DND-41 (cell line): ENCODE data around the gene DNAH10.

Experiments used
- ATAC-seq: fragments of 200-7000 bp; cut with Tn5 transposase; 3 replicates; pipeline ENCODE4 v1.9.1; 2021; ENCODE audit warnings: low read depth; ENCODE audit not compliant: insufficient read depth
- DNase-seq: peaks from one replicate; pipeline ENCODE4 v3.0.0-alpha.2; 2020
- H2AFZ ChIP-seq: 2 replicates; pipeline ENCODE4 v1.6.0; 2012; ENCODE audit warnings: low read depth, low read length
- H3K27ac ChIP-seq: 2 replicates; pipeline ENCODE4 v1.5.1; 2012; ENCODE audit warnings: low read length, inconsistent platforms
- H3K27me3 ChIP-seq: fragments of 200-600 bp; sonication (generic); 2 replicates; pipeline ENCODE4 v1.6.0; 2012; ENCODE audit warnings: low read length, mild to moderate bottlenecking, inconsistent platforms; ENCODE audit not compliant: insufficient read depth, poor library complexity
- H3K36me3 ChIP-seq: 2 replicates; pipeline ENCODE4 v1.5.1; 2012; ENCODE audit warnings: low read length, inconsistent platforms; ENCODE audit not compliant: insufficient read depth
- H3K4me1 ChIP-seq: 2 replicates; pipeline ENCODE4 v1.5.1; 2012; ENCODE audit warnings: mild to moderate bottlenecking, low read length; ENCODE audit not compliant: insufficient read depth
- H3K4me2 ChIP-seq: 2 replicates; pipeline ENCODE4 v1.6.0; 2012; ENCODE audit warnings: mild to moderate bottlenecking, moderate library complexity, low read length, inconsistent platforms; ENCODE audit not compliant: insufficient read depth
- H3K4me3 ChIP-seq, 2 experiments: fragments of 200-600 bp in 1 of 2; shearing (Covaris generic) in 1 of 2; 2 replicates each; pipeline ENCODE4 v1.5.1; 2012 to 2016; ENCODE audit warnings: inconsistent platforms in 2 of 2, low read length in 2 of 2, mild to moderate bottlenecking in 2 of 2, low read depth in 1 of 2, moderate library complexity in 1 of 2
- H3K79me2 ChIP-seq: 2 replicates; pipeline ENCODE4 v1.6.0; 2012; ENCODE audit warnings: low read length, inconsistent platforms; ENCODE audit not compliant: insufficient read depth
- H3K9ac ChIP-seq: 2 replicates; pipeline ENCODE4 v1.6.0; 2012; ENCODE audit warnings: low read depth, mild to moderate bottlenecking, inconsistent platforms, low read length, moderate library complexity
- H3K9me3 ChIP-seq: 2 replicates; pipeline ENCODE4 v1.5.1; 2012; ENCODE audit warnings: low read length, moderate library complexity, mild to moderate bottlenecking, inconsistent platforms; ENCODE audit not compliant: insufficient read depth, severe bottlenecking
- H4K20me1 ChIP-seq: 2 replicates; pipeline ENCODE4 v1.6.0; 2012; ENCODE audit warnings: low read length; ENCODE audit not compliant: insufficient read depth
- EZH2 ChIP-seq: IDR thresholded peaks from 3 replicates; pipeline ENCODE4 v1.6.1; 2012; ENCODE audit warnings: borderline replicate concordance, low read depth, mild to moderate bottlenecking, moderate library complexity, low read length, inconsistent platforms; ENCODE audit not compliant: severe bottlenecking
- TF ChIP-seq, protein P1 (sequence below): IDR thresholded peaks from 2 replicates; pipeline ENCODE4 v1.5.1; 2012; ENCODE audit warnings: borderline replicate concordance, low read length, moderate library complexity, mild to moderate bottlenecking; ENCODE audit not compliant: poor library complexity, severe bottlenecking; ENCODE audit errors: extremely low read depth

DNAH10 gene

DNA sequence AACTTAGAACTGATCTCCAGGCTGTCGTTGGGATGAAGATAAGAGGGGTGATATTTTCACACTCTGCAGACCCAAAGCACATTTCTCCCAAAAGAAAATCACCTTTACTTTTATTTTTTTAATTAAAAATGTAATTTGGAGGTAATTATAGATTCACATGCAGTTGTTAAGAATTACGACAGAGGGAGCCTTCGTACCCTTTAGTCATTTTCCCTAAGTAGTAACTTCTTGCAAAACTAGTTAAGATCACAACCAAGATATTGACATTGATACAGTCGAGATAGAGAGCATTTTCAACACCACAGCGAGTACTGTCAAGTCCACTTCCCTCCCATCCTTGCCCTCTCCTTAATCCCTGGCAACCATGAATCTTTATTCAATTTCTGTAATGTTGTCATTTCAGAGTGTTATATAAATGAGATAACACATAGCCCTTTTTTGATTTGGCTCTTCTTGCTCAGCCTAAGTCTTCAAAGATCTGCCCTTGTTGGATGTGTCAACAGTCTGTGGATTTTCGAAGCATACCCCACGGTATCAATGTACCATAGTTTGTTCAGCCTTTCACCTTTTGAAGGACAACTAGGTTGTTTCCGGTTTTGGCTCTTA lies 39.6 kb downstream of the DNAH10 start:
- ATAC-seq (no peak), DNase-seq (no peak)
- Histone ChIP-seq H3K9ac (no peak overlapping the region), H3K4me2 (no peak overlapping the region), H3K79me2 (no peaks in the 10 kb centered on the region), H2AFZ (no peak overlapping the region), H3K27ac (no peak overlapping the region), H3K4me3 (no peak overlapping the region), H4K20me1 (no peaks in the 10 kb centered on the region), H3K4me1 (no peaks in the 10 kb centered on the region), H3K36me3 (no peaks in the 10 kb centered on the region), H3K27me3 (no peaks in the 10 kb centered on the region), H3K9me3 (no peaks in the 10 kb centered on the region)
- no peak for TF ChIP-seq EZH2
- TF ChIP-seq, protein P1, sequence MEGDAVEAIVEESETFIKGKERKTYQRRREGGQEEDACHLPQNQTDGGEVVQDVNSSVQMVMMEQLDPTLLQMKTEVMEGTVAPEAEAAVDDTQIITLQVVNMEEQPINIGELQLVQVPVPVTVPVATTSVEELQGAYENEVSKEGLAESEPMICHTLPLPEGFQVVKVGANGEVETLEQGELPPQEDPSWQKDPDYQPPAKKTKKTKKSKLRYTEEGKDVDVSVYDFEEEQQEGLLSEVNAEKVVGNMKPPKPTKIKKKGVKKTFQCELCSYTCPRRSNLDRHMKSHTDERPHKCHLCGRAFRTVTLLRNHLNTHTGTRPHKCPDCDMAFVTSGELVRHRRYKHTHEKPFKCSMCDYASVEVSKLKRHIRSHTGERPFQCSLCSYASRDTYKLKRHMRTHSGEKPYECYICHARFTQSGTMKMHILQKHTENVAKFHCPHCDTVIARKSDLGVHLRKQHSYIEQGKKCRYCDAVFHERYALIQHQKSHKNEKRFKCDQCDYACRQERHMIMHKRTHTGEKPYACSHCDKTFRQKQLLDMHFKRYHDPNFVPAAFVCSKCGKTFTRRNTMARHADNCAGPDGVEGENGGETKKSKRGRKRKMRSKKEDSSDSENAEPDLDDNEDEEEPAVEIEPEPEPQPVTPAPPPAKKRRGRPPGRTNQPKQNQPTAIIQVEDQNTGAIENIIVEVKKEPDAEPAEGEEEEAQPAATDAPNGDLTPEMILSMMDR = no peak

DNA sequence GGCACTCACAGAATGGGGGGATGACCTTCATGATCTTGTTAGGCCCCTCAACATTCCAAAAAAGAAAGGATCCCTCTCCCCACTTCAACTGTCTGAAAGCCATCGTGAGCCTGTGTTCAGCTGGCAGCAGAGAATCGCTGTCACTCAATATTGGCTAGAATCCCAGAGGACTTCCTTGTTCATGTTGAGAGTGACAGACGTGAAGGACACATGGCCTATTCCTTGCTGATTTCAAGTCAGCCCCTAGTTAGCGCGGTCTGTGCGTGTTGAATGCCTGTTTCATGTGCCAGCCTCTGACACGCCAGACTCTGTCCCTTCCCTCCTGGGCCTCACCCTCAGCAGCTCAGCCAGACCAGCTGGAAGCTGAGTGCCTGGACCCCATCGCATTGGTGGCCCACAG lies 43.1 kb downstream of the DNAH10 start:
- H3K4me1 ChIP-seq = no peaks in the 10 kb centered on the region
- no peak overlapping the region for H3K4me2 ChIP-seq
- TF ChIP-seq, protein P1 = no peak
- TF ChIP-seq EZH2 = no peak
- DNase-seq (no peak), ATAC-seq (no peak)
- no peaks in the 10 kb centered on the region for H3K79me2 ChIP-seq
- H4K20me1 ChIP-seq = no peaks in the 10 kb centered on the region
- H3K9me3 ChIP-seq = no peaks in the 10 kb centered on the region
- no peaks in the 10 kb centered on the region for H3K27me3 ChIP-seq
- no peak overlapping the region for H2AFZ ChIP-seq
- H3K4me3 ChIP-seq = no peak overlapping the region
- no peak overlapping the region for H3K9ac ChIP-seq
- H3K36me3 ChIP-seq = no peaks in the 10 kb centered on the region
- no peak overlapping the region for H3K27ac ChIP-seq

DNA sequence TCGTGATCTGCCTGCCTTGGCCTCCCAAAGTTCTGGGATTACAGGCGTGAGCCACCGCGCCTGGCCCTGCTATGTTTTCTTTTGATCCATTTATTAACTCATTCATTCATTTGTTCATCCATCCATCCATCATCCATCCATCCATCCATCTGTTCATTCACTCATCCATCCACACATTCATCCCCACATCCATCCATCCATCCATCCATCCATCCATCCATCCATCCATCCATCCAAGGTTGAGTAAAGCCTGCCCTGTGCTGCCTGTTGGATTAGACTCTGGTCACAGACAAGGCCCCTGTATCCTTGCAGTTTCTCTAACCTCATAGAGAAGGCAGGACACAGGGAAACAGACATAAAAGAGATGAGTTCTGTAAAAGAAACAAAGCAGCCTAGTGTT lies 44.9 kb downstream of the DNAH10 start:
- Histone ChIP-seq H3K27ac (no peak overlapping the region), H3K79me2 (no peaks in the 10 kb centered on the region), H2AFZ (no peak overlapping the region), H3K9ac (no peak overlapping the region), H3K4me2 (no peak overlapping the region), H4K20me1 (no peaks in the 10 kb centered on the region), H3K4me1 (no peaks in the 10 kb centered on the region), H3K36me3 (no peaks in the 10 kb centered on the region), H3K9me3 (no peaks in the 10 kb centered on the region), H3K27me3 (no peaks in the 10 kb centered on the region), H3K4me3 (no peak overlapping the region)
- DNase-seq (no peak), ATAC-seq (no peak)
- TF ChIP-seq, protein P1 = no peak
- no peak for TF ChIP-seq EZH2
